Neural cell (in vitro differentiated cells): ENCODE measurements around the gene DENND10. TPM values are rescaled to one million over a fixed set of nuclear protein-coding genes. Genes with fewer than 3 reads are reported as not detected.

Source experiments
- H2AFZ ChIP-seq: fragments of 200-600, 300-800 bp; sonication (generic), shearing (Covaris generic); 2 replicates; pipeline ENCODE4 v1.6.0; 2014; ENCODE audit warnings: low read depth, mild to moderate bottlenecking, antibody characterized with exemption, low read length, moderate library complexity
- H3F3A ChIP-seq: fragments of 200-600 bp; shearing (Covaris generic); 2 replicates; pipeline ENCODE4 v1.6.1; 2016; ENCODE audit warnings: mild to moderate bottlenecking, moderate library complexity, mixed read lengths, antibody characterized with exemption, low read length; ENCODE audit not compliant: insufficient read depth, poor library complexity, severe bottlenecking
- H3K27ac ChIP-seq: fragments of 200-600, 300-800 bp; sonication (generic), shearing (Covaris generic); 2 replicates; pipeline ENCODE4 v1.5.1; 2014; ENCODE audit warnings: mild to moderate bottlenecking, low read length, moderate library complexity
- H3K27me3 ChIP-seq: fragments of 300-800, 200-600 bp; sonication (generic), shearing (Covaris generic); 2 replicates; pipeline ENCODE4 v1.6.0; 2014; ENCODE audit warnings: mild to moderate bottlenecking, low read depth, low read length, moderate library complexity; ENCODE audit not compliant: insufficient read depth
- H3K36me3 ChIP-seq: fragments of 300-800, 200-600 bp; sonication (generic), shearing (Covaris generic); 2 replicates; pipeline ENCODE4 v1.5.1; 2014; ENCODE audit warnings: mild to moderate bottlenecking, antibody characterized with exemption, low read length, moderate library complexity; ENCODE audit not compliant: insufficient read depth
- H3K4me2 ChIP-seq: fragments of 300-800, 200-600 bp; sonication (generic), shearing (Covaris generic); 2 replicates; pipeline ENCODE4 v1.6.0; 2014; ENCODE audit warnings: mild to moderate bottlenecking, low read length
- H3K4me3 ChIP-seq: fragments of 300-800, 200-600 bp; sonication (generic), shearing (Covaris generic); 2 replicates; pipeline ENCODE4 v1.5.1; 2014; ENCODE audit warnings: mild to moderate bottlenecking, low read length, moderate library complexity
- H3K79me2 ChIP-seq: fragments of 200-600 bp; shearing (Covaris generic); replicated peaks from 2 replicates; pipeline ENCODE4 v1.6.0; 2014; ENCODE audit warnings: mild to moderate bottlenecking, low read length, moderate library complexity; ENCODE audit not compliant: insufficient read depth
- H3K9ac ChIP-seq: fragments of 300-800, 200-600 bp; sonication (generic), shearing (Covaris generic); 2 replicates; pipeline ENCODE4 v1.6.1; 2016; ENCODE audit warnings: mild to moderate bottlenecking, low read length, mixed read lengths
- H3K9me2 ChIP-seq: fragments of 200-600 bp; shearing (Covaris generic); 2 replicates; pipeline ENCODE4 v1.6.1; 2016; ENCODE audit warnings: mild to moderate bottlenecking, low read length, mixed read lengths; ENCODE audit not compliant: insufficient read depth
- H3K9me3 ChIP-seq: fragments of 200-600, 300-800 bp; sonication (generic), shearing (Covaris generic); 2 replicates; pipeline ENCODE4 v1.6.1; 2016; ENCODE audit warnings: mild to moderate bottlenecking, mixed run types, low read length, moderate library complexity, mixed read lengths
- H4K20me1 ChIP-seq: fragments of 200-600 bp; shearing (Covaris generic); 2 replicates; pipeline ENCODE4 v1.6.1; 2016; ENCODE audit warnings: mild to moderate bottlenecking, mixed run types; ENCODE audit not compliant: insufficient read depth
- CTCF ChIP-seq: fragments of 450-650 bp; IDR thresholded peaks from 2 replicates; pipeline ENCODE4 v1.5.1; 2014; ENCODE audit warnings: antibody characterized with exemption, mild to moderate bottlenecking, moderate library complexity; ENCODE audit not compliant: poor library complexity, severe bottlenecking
- EP300 ChIP-seq: fragments of 450-650 bp; conservative IDR thresholded peaks from 2 replicates; pipeline ENCODE4 v1.6.1; 2014; ENCODE audit warnings: antibody characterized with exemption, mild to moderate bottlenecking, moderate library complexity; ENCODE audit not compliant: poor library complexity, severe bottlenecking
- EZH2 ChIP-seq: fragments of 200-600, 300-800 bp; shearing (Covaris generic), sonication (generic); IDR thresholded peaks from 2 replicates; pipeline ENCODE4 v1.6.1; 2014; ENCODE audit warnings: antibody characterized with exemption, low read length, borderline replicate concordance, mild to moderate bottlenecking; ENCODE audit not compliant: insufficient read depth, poor library complexity, severe bottlenecking
- MXI1 ChIP-seq: fragments of 450-650 bp; conservative IDR thresholded peaks from 2 replicates; pipeline ENCODE4 v1.6.1; 2014; ENCODE audit warnings: antibody characterized with exemption, mild to moderate bottlenecking; ENCODE audit not compliant: poor library complexity, severe bottlenecking
- POLR2AphosphoS5 ChIP-seq: IDR thresholded peaks from 2 replicates; pipeline ENCODE4 v1.6.1; 2012
- RAD21 ChIP-seq: fragments of 450-650 bp; conservative IDR thresholded peaks from 2 replicates; pipeline ENCODE4 v1.6.1; 2014; ENCODE audit warnings: antibody characterized with exemption, mild to moderate bottlenecking, moderate library complexity
- REST ChIP-seq: IDR thresholded peaks from 2 replicates; pipeline ENCODE4 v1.6.1; 2012; ENCODE audit warnings: borderline replicate concordance
- SMC3 ChIP-seq: fragments of 450-650 bp; conservative IDR thresholded peaks from 2 replicates; pipeline ENCODE4 v1.6.1; 2014; ENCODE audit warnings: antibody characterized with exemption, mild to moderate bottlenecking, moderate library complexity; ENCODE audit not compliant: poor library complexity
- TAF1 ChIP-seq: IDR thresholded peaks from 2 replicates; pipeline ENCODE4 v1.6.1; 2012; ENCODE audit warnings: low read depth
- polyA plus RNA-seq: library from polyadenylated mRNA; depleted of rRNA; stranded (reverse); fragments of >200 nt; gene quantifications from 2 replicates; pipeline ENCODE4 v1.2.3, GENCODE V29; 2014

DENND10 gene
- polyA plus RNA-seq, 1 donor from 2014 or later = 81.6 TPM

- H3K4me3 ChIP-seq = no peak overlapping the region
- no peaks in the 10 kb centered on the region for H3K9me2 ChIP-seq
- peaks cover 3% of the 10 kb centered on the region for H3K79me2 ChIP-seq
- H3K27me3 ChIP-seq = no peaks in the 10 kb centered on the region
- no peak overlapping the region for H3K4me2 ChIP-seq
- H2AFZ ChIP-seq = no peak overlapping the region
- peaks cover 30% of the 10 kb centered on the region for H3K36me3 ChIP-seq
- no peaks in the 10 kb centered on the region for H3K9me3 ChIP-seq
- H3F3A ChIP-seq = no peaks in the 10 kb centered on the region
- TF ChIP-seq SMC3 = no peak
- no peak for TF ChIP-seq TAF1
- no peak for TF ChIP-seq RAD21
- TF ChIP-seq POLR2AphosphoS5 = no peak
- TF ChIP-seq MXI1 = no peak
- no peak for TF ChIP-seq CTCF
- no peak for TF ChIP-seq EP300
- TF ChIP-seq REST = no peak
- no peak for TF ChIP-seq EZH2
- no peak overlapping the region for H3K27ac ChIP-seq
- no peaks in the 10 kb centered on the region for H4K20me1 ChIP-seq
- no peak overlapping the region for H3K9ac ChIP-seq
These were observed 45.9 kb upstream of the DENND10 start for GRCh38 chr10:119058010-119058409.

GRCh38 chr10:119059557-119059956 is 44.4 kb upstream of the DENND10 start:
- Histone ChIP-seq H3K4me2 (no peak overlapping the region), H3K9me2 (no peaks in the 10 kb centered on the region), H3F3A (no peaks in the 10 kb centered on the region), H2AFZ (no peak overlapping the region), H3K27ac (no peak overlapping the region), H3K4me3 (no peak overlapping the region), H3K27me3 (no peaks in the 10 kb centered on the region), H3K36me3 (peaks cover 30% of the 10 kb centered on the region), H3K79me2 (peaks cover 3% of the 10 kb centered on the region), H4K20me1 (no peaks in the 10 kb centered on the region), H3K9me3 (no peaks in the 10 kb centered on the region), H3K9ac (no peak overlapping the region)
- TF ChIP-seq REST (no peak), POLR2AphosphoS5 (no peak), TAF1 (no peak), SMC3 (no peak), EZH2 (no peak), CTCF (no peak), MXI1 (no peak), EP300 (no peak), RAD21 (no peak)
